ENCODE results near the gene AHNAK2.

The AHNAK2 gene

DNA sequence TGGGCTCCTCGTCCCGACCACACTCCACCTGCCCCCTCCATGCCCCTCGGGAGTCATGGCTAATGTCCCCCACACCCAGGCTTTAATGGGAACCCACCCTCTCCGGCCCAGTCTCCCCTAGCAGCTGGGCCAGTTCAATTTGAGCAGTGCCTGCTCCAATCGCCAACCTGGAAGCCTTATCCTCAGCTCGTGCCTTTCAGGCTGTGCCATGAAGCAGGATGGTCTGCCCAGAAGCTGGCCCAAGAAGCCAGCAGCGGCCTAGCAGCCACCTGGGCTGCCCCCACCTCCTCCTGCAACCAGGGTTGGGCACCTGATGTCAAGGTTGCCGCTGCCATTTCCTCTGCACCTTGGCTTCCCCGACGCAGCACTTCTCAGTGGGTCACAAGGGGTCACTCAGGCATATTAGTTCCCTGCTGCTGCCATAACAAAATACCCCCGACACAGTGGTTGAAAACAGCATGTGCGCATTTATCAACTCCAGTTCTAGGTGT lies 5.1 kb upstream of the AHNAK2 start:
- no peaks in the 10 kb centered on the region for H3K36me3 ChIP-seq
- no peak for TF ChIP-seq CTCF (IDR thresholded peaks at IDR 0.05)

GRCh38 chr14:104982548-104983230 lies 4.5 kb upstream of the AHNAK2 start:
- peaks cover 40% of the 10 kb centered on the region for H3K27me3 ChIP-seq
- TF ChIP-seq CTCF (IDR thresholded peaks at IDR 0.05), result no peak
- no peak overlapping the region for H3K27ac ChIP-seq
- no peaks in the 10 kb centered on the region for H3K9me3 ChIP-seq
- H3K36me3 ChIP-seq, result no peaks in the 10 kb centered on the region
- H3K4me3 ChIP-seq (ENCODE audit: low read depth in 1 of 2, low read length in 1 of 2), result no peak overlapping the region
- peaks cover 23 to 24% of the 10 kb centered on the region in 2 experiments for H3K4me1 ChIP-seq (ENCODE audit: control insufficient read depth in 1 of 2, insufficient read depth in 1 of 2, low read depth in 1 of 2, low read length in 1 of 2)

More for the DNA sequence above, 5.1 kb upstream of the AHNAK2 start:
- H3K4me1 ChIP-seq (ENCODE audit: control insufficient read depth in 1 of 2, insufficient read depth in 1 of 2, low read depth in 1 of 2, low read length in 1 of 2), result peaks cover 19 to 20% of the 10 kb centered on the region in 2 experiments
- no peaks in the 10 kb centered on the region for H3K9me3 ChIP-seq
- peaks cover 35% of the 10 kb centered on the region for H3K27me3 ChIP-seq
- H3K27ac ChIP-seq, result no peak overlapping the region
- no peak overlapping the region for H3K4me3 ChIP-seq (ENCODE audit: low read depth in 1 of 2, low read length in 1 of 2)

- peaks cover 22 to 23% of the 10 kb centered on the region in 2 experiments for H3K4me1 ChIP-seq (ENCODE audit: control insufficient read depth in 1 of 2, insufficient read depth in 1 of 2, low read depth in 1 of 2, low read length in 1 of 2)
- H3K9me3 ChIP-seq, result no peaks in the 10 kb centered on the region
- H3K27ac ChIP-seq, result no peak overlapping the region
- no peak overlapping the region for H3K4me3 ChIP-seq (ENCODE audit: low read depth in 1 of 2, low read length in 1 of 2)
- peaks cover 48% of the 10 kb centered on the region for H3K27me3 ChIP-seq
- no peaks in the 10 kb centered on the region for H3K36me3 ChIP-seq
- no peak for TF ChIP-seq CTCF (IDR thresholded peaks at IDR 0.05)
These were observed 3.7 kb upstream of the AHNAK2 start for GRCh38 chr14:104981699-104982541.

DNA sequence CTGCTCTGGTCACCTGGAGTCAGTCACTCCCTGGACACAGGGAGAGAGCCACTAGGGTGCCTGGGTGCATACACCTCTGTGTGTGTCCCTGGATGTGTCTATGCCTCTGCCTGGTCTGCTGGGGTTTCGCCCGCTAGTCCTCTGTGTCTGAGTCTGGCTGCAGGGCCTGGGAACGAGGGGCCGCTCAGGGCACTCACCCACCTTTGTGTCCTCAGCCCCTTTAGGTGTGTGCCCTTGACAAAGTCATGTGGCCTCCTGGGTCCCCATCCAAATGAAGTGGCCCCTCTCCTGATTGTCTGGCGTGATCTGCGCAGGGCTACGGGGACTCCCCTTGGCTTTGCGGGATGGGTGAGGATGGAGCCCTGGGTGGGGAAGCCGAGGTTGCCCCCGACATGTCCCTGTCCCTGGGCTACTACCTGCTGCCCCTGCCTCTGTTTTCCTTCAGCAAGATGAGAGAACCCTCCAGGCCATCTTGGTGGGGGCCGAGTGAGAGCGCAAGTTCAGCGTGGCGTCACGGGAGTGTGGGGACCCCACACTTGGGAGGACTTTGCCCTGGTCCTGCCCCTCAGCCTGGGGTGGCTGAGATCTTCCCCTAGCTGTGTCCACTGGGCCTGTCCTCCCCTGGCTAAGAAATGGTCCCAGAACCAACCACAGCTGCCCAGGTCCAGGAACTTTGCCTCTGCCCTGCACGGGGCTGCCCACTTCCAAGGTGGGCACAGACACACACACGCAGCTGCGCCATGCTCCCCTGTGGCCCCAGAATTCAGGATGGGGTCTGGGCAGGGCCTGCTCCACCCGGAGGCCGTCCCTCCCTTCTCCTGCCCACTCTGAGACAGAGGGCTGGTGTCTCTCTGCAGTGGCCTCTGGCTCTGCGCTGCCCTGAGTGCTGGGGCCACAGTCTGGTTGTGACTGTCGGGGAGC lies 2.7 kb upstream of the AHNAK2 start:
- Histone ChIP-seq H3K4me3 (ENCODE audit: low read depth in 1 of 2, low read length in 1 of 2) (no peak overlapping the region), H3K27ac (no peak overlapping the region), H3K4me1 (ENCODE audit: control insufficient read depth in 1 of 2, insufficient read depth in 1 of 2, low read depth in 1 of 2, low read length in 1 of 2) (peaks cover 12% of the 10 kb centered on the region in 2 experiments), H3K9me3 (no peaks in the 10 kb centered on the region), H3K36me3 (no peaks in the 10 kb centered on the region), H3K27me3 (peaks cover 59% of the 10 kb centered on the region)
- no peak for TF ChIP-seq CTCF (IDR thresholded peaks at IDR 0.05)
